Panc1 (cell line): ENCODE measurements around the gene MCTP1.

ENCODE experiments used
- TF ChIP-seq, protein P1 (sequence below): fragments of 450-650 bp; IDR thresholded peaks from 2 replicates; pipeline ENCODE4 v1.5.1; 2017; ENCODE audit warnings: mild to moderate bottlenecking
- TF ChIP-seq, protein P2 (sequence below), 2 experiments: IDR thresholded peaks; 2 replicates each; pipeline ENCODE4 v1.6.1; 2011 to 2012; ENCODE audit warnings: low read depth in 2 of 2, control low read depth in 1 of 2, low read length in 1 of 2, mild to moderate bottlenecking in 1 of 2, moderate library complexity in 1 of 2; ENCODE audit not compliant: insufficient read depth in 1 of 2

DNA sequence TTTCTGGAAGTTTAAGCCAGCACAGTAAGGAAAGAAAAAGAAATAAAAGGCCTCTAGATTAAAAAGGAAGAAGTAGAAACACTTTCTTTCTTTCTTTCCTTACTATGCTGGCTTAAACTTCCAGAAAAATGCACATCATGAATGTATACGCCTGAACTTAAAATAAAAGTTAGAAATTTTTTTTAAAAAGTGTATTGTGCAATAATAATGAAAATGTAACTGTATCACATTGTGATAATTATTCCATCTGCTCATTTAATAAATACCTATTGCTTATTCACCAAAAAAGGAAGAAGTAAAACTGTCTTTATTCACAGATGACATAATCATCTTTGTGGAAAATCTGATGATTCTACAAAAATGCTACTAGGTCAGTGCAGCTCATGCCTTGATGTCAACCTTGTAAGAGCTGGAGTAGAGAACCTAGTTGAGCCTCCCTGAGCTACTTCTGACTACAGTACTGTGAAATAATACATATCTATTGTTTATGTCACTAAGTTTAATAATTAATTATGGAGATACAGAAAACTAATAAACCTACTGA lies 49.4 kb downstream of the MCTP1 start:
- TF ChIP-seq, protein P1, sequence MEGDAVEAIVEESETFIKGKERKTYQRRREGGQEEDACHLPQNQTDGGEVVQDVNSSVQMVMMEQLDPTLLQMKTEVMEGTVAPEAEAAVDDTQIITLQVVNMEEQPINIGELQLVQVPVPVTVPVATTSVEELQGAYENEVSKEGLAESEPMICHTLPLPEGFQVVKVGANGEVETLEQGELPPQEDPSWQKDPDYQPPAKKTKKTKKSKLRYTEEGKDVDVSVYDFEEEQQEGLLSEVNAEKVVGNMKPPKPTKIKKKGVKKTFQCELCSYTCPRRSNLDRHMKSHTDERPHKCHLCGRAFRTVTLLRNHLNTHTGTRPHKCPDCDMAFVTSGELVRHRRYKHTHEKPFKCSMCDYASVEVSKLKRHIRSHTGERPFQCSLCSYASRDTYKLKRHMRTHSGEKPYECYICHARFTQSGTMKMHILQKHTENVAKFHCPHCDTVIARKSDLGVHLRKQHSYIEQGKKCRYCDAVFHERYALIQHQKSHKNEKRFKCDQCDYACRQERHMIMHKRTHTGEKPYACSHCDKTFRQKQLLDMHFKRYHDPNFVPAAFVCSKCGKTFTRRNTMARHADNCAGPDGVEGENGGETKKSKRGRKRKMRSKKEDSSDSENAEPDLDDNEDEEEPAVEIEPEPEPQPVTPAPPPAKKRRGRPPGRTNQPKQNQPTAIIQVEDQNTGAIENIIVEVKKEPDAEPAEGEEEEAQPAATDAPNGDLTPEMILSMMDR, result no peak
- TF ChIP-seq, protein P2, sequence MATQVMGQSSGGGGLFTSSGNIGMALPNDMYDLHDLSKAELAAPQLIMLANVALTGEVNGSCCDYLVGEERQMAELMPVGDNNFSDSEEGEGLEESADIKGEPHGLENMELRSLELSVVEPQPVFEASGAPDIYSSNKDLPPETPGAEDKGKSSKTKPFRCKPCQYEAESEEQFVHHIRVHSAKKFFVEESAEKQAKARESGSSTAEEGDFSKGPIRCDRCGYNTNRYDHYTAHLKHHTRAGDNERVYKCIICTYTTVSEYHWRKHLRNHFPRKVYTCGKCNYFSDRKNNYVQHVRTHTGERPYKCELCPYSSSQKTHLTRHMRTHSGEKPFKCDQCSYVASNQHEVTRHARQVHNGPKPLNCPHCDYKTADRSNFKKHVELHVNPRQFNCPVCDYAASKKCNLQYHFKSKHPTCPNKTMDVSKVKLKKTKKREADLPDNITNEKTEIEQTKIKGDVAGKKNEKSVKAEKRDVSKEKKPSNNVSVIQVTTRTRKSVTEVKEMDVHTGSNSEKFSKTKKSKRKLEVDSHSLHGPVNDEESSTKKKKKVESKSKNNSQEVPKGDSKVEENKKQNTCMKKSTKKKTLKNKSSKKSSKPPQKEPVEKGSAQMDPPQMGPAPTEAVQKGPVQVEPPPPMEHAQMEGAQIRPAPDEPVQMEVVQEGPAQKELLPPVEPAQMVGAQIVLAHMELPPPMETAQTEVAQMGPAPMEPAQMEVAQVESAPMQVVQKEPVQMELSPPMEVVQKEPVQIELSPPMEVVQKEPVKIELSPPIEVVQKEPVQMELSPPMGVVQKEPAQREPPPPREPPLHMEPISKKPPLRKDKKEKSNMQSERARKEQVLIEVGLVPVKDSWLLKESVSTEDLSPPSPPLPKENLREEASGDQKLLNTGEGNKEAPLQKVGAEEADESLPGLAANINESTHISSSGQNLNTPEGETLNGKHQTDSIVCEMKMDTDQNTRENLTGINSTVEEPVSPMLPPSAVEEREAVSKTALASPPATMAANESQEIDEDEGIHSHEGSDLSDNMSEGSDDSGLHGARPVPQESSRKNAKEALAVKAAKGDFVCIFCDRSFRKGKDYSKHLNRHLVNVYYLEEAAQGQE (IDR thresholded peaks at IDR 0.05; ENCODE audit: insufficient read depth in 1 of 2, low read depth in 2 of 2, low read length in 1 of 2), result no peak
